Hepatocyte (in vitro differentiated cells): ENCODE results near the gene NCAPH2. TPM values are rescaled to one million over a fixed set of nuclear protein-coding genes. Genes with fewer than 3 reads are reported as not detected.

Source experiments
- DNase-seq: peaks from one replicate; pipeline ENCODE4 v3.0.0-alpha.2; 2016; ENCODE audit warnings: low spot score
- H2AFZ ChIP-seq: fragments of 200-600 bp; sonication (generic); 2 replicates; pipeline ENCODE4 v1.6.0; 2016; ENCODE audit warnings: antibody characterized with exemption, mild to moderate bottlenecking
- H3K27ac ChIP-seq: fragments of 200-600 bp; sonication (generic); 2 replicates; pipeline ENCODE4 v1.5.1; 2016; ENCODE audit warnings: mild to moderate bottlenecking
- H3K27me3 ChIP-seq: fragments of 200-600 bp; sonication (generic); 2 replicates; pipeline ENCODE4 v1.6.1; 2016
- H3K36me3 ChIP-seq: fragments of 200-600 bp; sonication (generic); replicated peaks from 2 replicates; pipeline ENCODE4 v1.5.1; 2016; ENCODE audit warnings: low read depth; ENCODE audit not compliant: insufficient read depth
- H3K4me1 ChIP-seq: fragments of 200-600 bp; sonication (generic); 2 replicates; pipeline ENCODE4 v1.5.1; 2016; ENCODE audit warnings: mild to moderate bottlenecking, moderate library complexity; ENCODE audit not compliant: insufficient read depth
- H3K4me2 ChIP-seq: fragments of 200-600 bp; sonication (generic); 2 replicates; pipeline ENCODE4 v1.6.0; 2016
- H3K4me3 ChIP-seq: fragments of 200-600 bp; sonication (generic); 2 replicates; pipeline ENCODE4 v1.5.1; 2016; ENCODE audit warnings: mild to moderate bottlenecking
- H3K79me2 ChIP-seq: fragments of 200-600 bp; sonication (generic); 2 replicates; pipeline ENCODE4 v1.6.0; 2017; ENCODE audit warnings: mild to moderate bottlenecking
- H3K9me2 ChIP-seq: fragments of 200-600 bp; sonication (generic); replicated peaks from 2 replicates; pipeline ENCODE4 v1.6.0; 2017; ENCODE audit warnings: mild to moderate bottlenecking; ENCODE audit not compliant: insufficient read depth
- H3K9me3 ChIP-seq: fragments of 200-600 bp; sonication (generic); 2 replicates; pipeline ENCODE4 v1.5.1; 2016; ENCODE audit warnings: low read depth, mild to moderate bottlenecking
- H4K20me1 ChIP-seq: fragments of 200-600 bp; sonication (generic); 2 replicates; pipeline ENCODE4 v1.6.0; 2016; ENCODE audit warnings: mild to moderate bottlenecking; ENCODE audit not compliant: insufficient read depth, poor library complexity, severe bottlenecking
- EZH2 ChIP-seq: fragments of 200-600 bp; sonication (generic); IDR thresholded peaks from 2 replicates; pipeline ENCODE4 v1.6.1; 2016; ENCODE audit warnings: antibody characterized with exemption, mild to moderate bottlenecking, borderline replicate concordance
- EZH2phosphoT487 ChIP-seq: fragments of 200-600 bp; sonication (generic); IDR thresholded peaks from one replicate; pipeline ENCODE4 v1.6.1; 2018; ENCODE audit warnings: antibody characterized with exemption, mild to moderate bottlenecking, low read depth, moderate library complexity; ENCODE audit not compliant: unreplicated experiment, severe bottlenecking
- WGBS: methylation state at CpG from one replicate; pipeline ENCODE4 v1.1.6; 2016; ENCODE audit warnings: low lambda C conversion rate; ENCODE audit errors: missing lambda C conversion rate; 5-methylcytosine and 5-hydroxymethylcytosine counted together
- polyA plus RNA-seq: library from polyadenylated mRNA; unstranded; fragments of >200 nt; fragmentation: Nextera tagmentation; extraction: Ambion mirVana; gene quantifications from 2 replicates; pipeline ENCODE4 v1.2.1, GENCODE V29; 2016
- total RNA-seq: library from RNA; depleted of rRNA; stranded (reverse); fragments of >200 nt; gene quantifications from 2 replicates; pipeline ENCODE4 v1.2.3, GENCODE V29; 2014
- TF ChIP-seq, protein P1 (sequence below): fragments of 200-600 bp; sonication (generic); IDR thresholded peaks from 2 replicates; pipeline ENCODE4 v1.5.1; 2016; ENCODE audit warnings: antibody characterized with exemption, mild to moderate bottlenecking; ENCODE audit not compliant: poor library complexity

Gene NCAPH2
- total and polyA plus RNA-seq, 2 experiments from 2014 or later = 25.6 to 40.6 TPM

DNA sequence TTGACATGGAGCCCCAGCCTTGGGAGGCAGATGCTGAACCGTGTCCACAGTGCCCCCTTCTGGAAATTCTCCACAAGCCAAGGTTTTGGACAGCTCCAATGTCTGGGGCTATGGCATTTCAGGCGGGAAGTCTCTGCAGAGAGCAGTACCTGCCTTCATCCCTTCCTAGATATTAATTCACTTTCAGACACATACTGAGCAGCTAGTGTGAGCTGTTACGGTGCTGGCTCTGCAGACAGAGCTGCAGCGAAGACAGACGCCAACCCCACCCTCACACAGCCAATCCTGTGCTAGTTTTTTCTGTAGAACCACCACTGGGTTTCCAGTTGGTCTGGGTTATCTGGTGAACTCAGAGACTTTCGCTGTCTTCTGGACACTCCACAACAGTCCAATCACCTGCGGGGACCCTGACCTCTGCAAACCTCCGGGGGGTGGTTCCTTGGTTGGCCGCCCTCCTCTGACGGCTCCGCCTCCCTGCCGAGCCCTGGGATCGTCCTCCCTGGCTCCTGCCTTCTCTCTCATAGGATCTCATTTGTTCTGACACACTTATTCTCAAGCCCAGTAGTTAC is 9.6 kb upstream of the NCAPH2 start:
- H3K27me3 ChIP-seq = no peaks in the 10 kb centered on the region
- H3K27ac ChIP-seq = no peak overlapping the region
- H4K20me1 ChIP-seq = no peaks in the 10 kb centered on the region
- peak; percentile 83 for DNase-seq
- H3K9me2 ChIP-seq = no peaks in the 10 kb centered on the region
- H2AFZ ChIP-seq = no peak overlapping the region
- WGBS = 15% methylated on average over 13 of the region's 13 CpGs
- no peaks in the 10 kb centered on the region for H3K79me2 ChIP-seq
- peak overlapping the region; percentile 45 for H3K4me2 ChIP-seq
- peaks cover 4% of the 10 kb centered on the region for H3K4me1 ChIP-seq
- no peaks in the 10 kb centered on the region for H3K36me3 ChIP-seq
- H3K9me3 ChIP-seq = no peaks in the 10 kb centered on the region
- TF ChIP-seq, protein P1, sequence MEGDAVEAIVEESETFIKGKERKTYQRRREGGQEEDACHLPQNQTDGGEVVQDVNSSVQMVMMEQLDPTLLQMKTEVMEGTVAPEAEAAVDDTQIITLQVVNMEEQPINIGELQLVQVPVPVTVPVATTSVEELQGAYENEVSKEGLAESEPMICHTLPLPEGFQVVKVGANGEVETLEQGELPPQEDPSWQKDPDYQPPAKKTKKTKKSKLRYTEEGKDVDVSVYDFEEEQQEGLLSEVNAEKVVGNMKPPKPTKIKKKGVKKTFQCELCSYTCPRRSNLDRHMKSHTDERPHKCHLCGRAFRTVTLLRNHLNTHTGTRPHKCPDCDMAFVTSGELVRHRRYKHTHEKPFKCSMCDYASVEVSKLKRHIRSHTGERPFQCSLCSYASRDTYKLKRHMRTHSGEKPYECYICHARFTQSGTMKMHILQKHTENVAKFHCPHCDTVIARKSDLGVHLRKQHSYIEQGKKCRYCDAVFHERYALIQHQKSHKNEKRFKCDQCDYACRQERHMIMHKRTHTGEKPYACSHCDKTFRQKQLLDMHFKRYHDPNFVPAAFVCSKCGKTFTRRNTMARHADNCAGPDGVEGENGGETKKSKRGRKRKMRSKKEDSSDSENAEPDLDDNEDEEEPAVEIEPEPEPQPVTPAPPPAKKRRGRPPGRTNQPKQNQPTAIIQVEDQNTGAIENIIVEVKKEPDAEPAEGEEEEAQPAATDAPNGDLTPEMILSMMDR = peak; percentile 57
- TF ChIP-seq EZH2phosphoT487 = no peak
- H3K4me3 ChIP-seq = no peak overlapping the region

DNA sequence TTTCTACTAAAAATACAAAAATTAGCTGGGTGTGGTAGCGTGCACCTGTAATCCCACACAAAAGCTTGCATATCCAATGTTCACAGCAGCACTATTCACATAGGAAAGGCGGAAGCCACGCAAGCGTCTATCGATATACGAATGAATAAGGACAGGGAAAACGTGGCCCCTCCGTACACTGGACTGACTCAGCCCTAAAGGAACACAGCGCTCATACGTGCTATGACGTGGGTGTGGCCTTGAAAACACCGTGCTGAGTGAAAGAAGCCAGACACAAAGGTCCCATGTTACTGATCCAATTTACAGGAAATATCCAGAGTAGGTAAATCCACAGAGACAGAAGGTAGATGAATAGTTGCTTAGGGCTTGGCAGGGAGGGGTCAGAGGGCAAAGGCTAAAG is 7.6 kb upstream of the NCAPH2 start:
- H3K4me1 ChIP-seq = peaks cover 4% of the 10 kb centered on the region

GRCh38 chr22:50502096-50502495 is 5.9 kb upstream of the NCAPH2 start:
- no peak for DNase-seq
- Histone ChIP-seq H2AFZ (no peak overlapping the region), H3K4me3 (no peak overlapping the region), H3K4me2 (no peak overlapping the region), H3K27ac (no peak overlapping the region), H3K79me2 (peaks cover 12% of the 10 kb centered on the region), H3K9me3 (no peaks in the 10 kb centered on the region), H3K36me3 (no peaks in the 10 kb centered on the region), H3K27me3 (no peaks in the 10 kb centered on the region), H3K4me1 (peaks cover 8% of the 10 kb centered on the region), H3K9me2 (no peaks in the 10 kb centered on the region), H4K20me1 (no peaks in the 10 kb centered on the region)
- TF ChIP-seq EZH2phosphoT487 (no peak), EZH2 (no peak)
- TF ChIP-seq, protein P1 = no peak
- WGBS = 96% methylated on average over 6 of the region's 6 CpGs

More for the DNA sequence above, 7.6 kb upstream of the NCAPH2 start:
- Histone ChIP-seq H3K4me2 (no peak overlapping the region), H3K27me3 (no peaks in the 10 kb centered on the region), H3K4me3 (no peak overlapping the region), H2AFZ (no peak overlapping the region), H4K20me1 (no peaks in the 10 kb centered on the region), H3K27ac (no peak overlapping the region), H3K9me2 (no peaks in the 10 kb centered on the region), H3K9me3 (no peaks in the 10 kb centered on the region), H3K36me3 (no peaks in the 10 kb centered on the region), H3K79me2 (no peaks in the 10 kb centered on the region)
- WGBS = 95% methylated on average over 12 of the region's 12 CpGs
- peak; percentile 5 for DNase-seq
- TF ChIP-seq, protein P1 = no peak
- TF ChIP-seq EZH2phosphoT487 (no peak), EZH2 (no peak)
